ENCODE data around the gene ARMC12. TPM values are rescaled to one million over a fixed set of nuclear protein-coding genes. Genes with fewer than 3 reads are reported as not detected.

ARMC12 gene
- total and polyA plus RNA-seq, 2 of the 13 experiments (the other 11 are each of a cell fraction or from before 2014, with no cell fraction given) = 1.3 TPM; not detected in 1

DNA sequence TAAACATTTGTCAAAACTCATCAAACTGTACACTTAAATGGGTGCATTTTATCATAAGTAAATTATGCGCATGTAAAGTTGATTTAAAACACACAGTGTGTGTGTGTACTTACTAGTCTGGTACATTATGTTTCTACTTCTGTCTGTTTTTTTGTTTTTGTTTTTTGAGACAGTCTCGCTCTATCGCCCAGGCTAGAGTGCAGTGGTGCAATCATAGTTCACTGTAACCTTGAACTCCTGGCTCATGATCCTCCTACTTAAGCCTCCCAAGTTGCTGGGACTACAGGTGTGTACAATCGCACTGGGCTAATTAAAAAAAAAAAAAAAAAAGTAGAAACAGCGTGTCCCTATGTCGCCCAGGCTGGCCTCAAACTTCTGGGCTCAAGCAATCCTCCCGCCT lies 25.1 kb upstream of the ARMC12 start (continued):
- TF ChIP-seq, protein P1, sequence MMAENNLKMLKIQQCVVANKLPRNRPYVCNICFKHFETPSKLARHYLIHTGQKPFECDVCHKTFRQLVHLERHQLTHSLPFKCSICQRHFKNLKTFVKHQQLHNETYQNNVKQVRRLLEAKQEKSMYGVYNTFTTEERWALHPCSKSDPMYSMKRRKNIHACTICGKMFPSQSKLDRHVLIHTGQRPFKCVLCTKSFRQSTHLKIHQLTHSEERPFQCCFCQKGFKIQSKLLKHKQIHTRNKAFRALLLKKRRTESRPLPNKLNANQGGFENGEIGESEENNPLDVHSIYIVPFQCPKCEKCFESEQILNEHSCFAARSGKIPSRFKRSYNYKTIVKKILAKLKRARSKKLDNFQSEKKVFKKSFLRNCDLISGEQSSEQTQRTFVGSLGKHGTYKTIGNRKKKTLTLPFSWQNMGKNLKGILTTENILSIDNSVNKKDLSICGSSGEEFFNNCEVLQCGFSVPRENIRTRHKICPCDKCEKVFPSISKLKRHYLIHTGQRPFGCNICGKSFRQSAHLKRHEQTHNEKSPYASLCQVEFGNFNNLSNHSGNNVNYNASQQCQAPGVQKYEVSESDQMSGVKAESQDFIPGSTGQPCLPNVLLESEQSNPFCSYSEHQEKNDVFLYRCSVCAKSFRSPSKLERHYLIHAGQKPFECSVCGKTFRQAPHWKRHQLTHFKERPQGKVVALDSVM (CRISPR knock-in tag; IDR thresholded peaks at IDR 0.05) = peak; percentile 85
- no peak for TF ChIP-seq MZF1 (CRISPR knock-in tag; IDR thresholded peaks at IDR 0.05; ENCODE audit: borderline replicate concordance)
- TF ChIP-seq NR2F1 (CRISPR knock-in tag; IDR thresholded peaks at IDR 0.05) = no peak; a peak in 1 of 4 replicates
- TF ChIP-seq SYNCRIP (IDR thresholded peaks at IDR 0.05; ENCODE audit: insufficient read depth, low read depth, low read length) = no peak
- TF ChIP-seq ZNF451 (CRISPR knock-in tag; IDR thresholded peaks at IDR 0.05) = no peak
- no peak for TF ChIP-seq KDM6A (CRISPR knock-in tag; IDR thresholded peaks at IDR 0.05; ENCODE audit: low read depth)
- TF ChIP-seq RARA (CRISPR knock-in tag; IDR thresholded peaks at IDR 0.05) = peak; percentile 95
- TF ChIP-seq ZNF7 (CRISPR knock-in tag; IDR thresholded peaks at IDR 0.05) = no peak
- no peak for TF ChIP-seq FOSL2 (CRISPR knock-in tag; IDR thresholded peaks at IDR 0.05)
- no peak for TF ChIP-seq SATB2 (CRISPR knock-in tag; IDR thresholded peaks at IDR 0.05)
- no peak for TF ChIP-seq ZNF121 (CRISPR knock-in tag; IDR thresholded peaks at IDR 0.05)
- no peak for TF ChIP-seq ZXDC (CRISPR knock-in tag; IDR thresholded peaks at IDR 0.05)
- no peak for TF ChIP-seq ZBTB34 (CRISPR knock-in tag; IDR thresholded peaks at IDR 0.05)
- no peak for TF ChIP-seq ZNF382 (CRISPR knock-in tag; IDR thresholded peaks at IDR 0.05; ENCODE audit: borderline replicate concordance)
- no peak for TF ChIP-seq SIN3A (IDR thresholded peaks at IDR 0.05; ENCODE audit: borderline replicate concordance, low read depth, low read length)
- TF ChIP-seq STAG1 (CRISPR knock-in tag; IDR thresholded peaks at IDR 0.05) = no peak
- TF ChIP-seq REL (CRISPR knock-in tag; conservative IDR thresholded peaks at IDR 0.05) = no peak
- TF ChIP-seq SNAPC5 (CRISPR knock-in tag; IDR thresholded peaks at IDR 0.05; ENCODE audit: borderline replicate concordance) = no peak
- no peak for TF ChIP-seq CBX1 (IDR thresholded peaks at IDR 0.05; ENCODE audit: low read depth)
- TF ChIP-seq ZNF275 (CRISPR knock-in tag; IDR thresholded peaks at IDR 0.05; ENCODE audit: borderline replicate concordance) = no peak
- TF ChIP-seq TBP (CRISPR knock-in tag; IDR thresholded peaks at IDR 0.05) = no peak
- TF ChIP-seq SAP130 (CRISPR knock-in tag; IDR thresholded peaks at IDR 0.05; ENCODE audit: low read depth) = no peak
- TF ChIP-seq ZMYM4 (CRISPR knock-in tag; IDR thresholded peaks at IDR 0.05) = no peak

Data from HepG2 (cell line).